ENCODE measurements around the gene SAPCD1. TPM values are rescaled to one million over a fixed set of nuclear protein-coding genes. Genes with fewer than 3 reads are reported as not detected.

The SAPCD1 gene
- total and polyA plus RNA-seq, 2 donors (not counting 1 experiment from before 2014, with no cell fraction given) = 12.9 TPM

DNA sequence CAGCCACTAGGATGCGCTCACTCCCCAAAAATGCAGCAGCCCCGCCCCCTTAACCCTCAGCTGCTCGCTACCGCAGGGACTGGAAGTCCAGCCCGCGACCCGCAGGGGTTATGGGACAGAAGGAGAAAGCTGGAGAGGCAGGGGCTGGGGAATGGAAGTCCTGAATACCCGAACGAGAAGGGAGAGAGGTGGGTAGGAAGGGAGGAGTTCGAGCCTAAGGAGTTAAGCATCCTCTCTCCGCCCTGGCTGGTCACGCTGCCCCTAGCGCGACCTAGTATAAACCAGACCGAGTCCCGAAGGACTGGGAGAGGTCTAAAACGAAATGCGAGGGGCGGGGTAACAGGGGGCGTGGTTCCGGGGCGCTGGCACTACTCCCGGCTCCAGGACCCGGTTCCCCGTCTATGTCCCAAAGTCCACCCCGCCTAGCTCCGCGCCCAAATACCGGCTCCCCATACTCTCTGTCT is 32.9 kb upstream of the SAPCD1 start:
- ATAC-seq (ENCODE audit: low read depth) = peak; percentile 48
- Mint-ChIP-seq H3K27ac (peak overlapping the region; percentile 97), H3K4me3 (peak overlapping the region; percentile 99), H3K4me1 (peaks cover 72% of the 10 kb centered on the region), H3K27me3 (no peaks in the 10 kb centered on the region), H3K9me3 (ENCODE audit: insufficient read depth) (no peaks in the 10 kb centered on the region)
- Histone ChIP-seq H3K4me3 (ENCODE audit: control extremely low read depth in 1 of 5, extremely low read depth in 1 of 5, insufficient read depth in 1 of 5, low read depth in 2 of 5, low read length in 4 of 5) (peak overlapping the region; percentile 67 to 94 (median 85)), H3K9me3 (ENCODE audit: control extremely low read depth in 1 of 3, control insufficient read depth in 2 of 3, insufficient read depth in 1 of 3, low read length in 2 of 3) (no peaks in the 10 kb centered on the region), H3K4me2 (replicated peaks; ENCODE audit: low read depth, low read length, poor library complexity, severe bottlenecking) (peak overlapping the region; percentile 88), H3K36me3 (replicated peaks in 1 of 2; ENCODE audit: control extremely low read depth in 1 of 2, control insufficient read depth in 1 of 2, extremely low read depth in 1 of 2, insufficient read depth in 2 of 2, low read length in 1 of 2) (peaks cover 4 to 57% of the 10 kb centered on the region in 2 experiments), H2AFZ (ENCODE audit: insufficient read depth, low read depth, low read length, poor library complexity, severe bottlenecking) (peak overlapping the region; percentile 81), H4K20me1 (ENCODE audit: control insufficient read depth, insufficient read depth, low read length, poor library complexity, severe bottlenecking) (peaks cover 15% of the 10 kb centered on the region), H3K27ac (ENCODE audit: low read length in 2 of 2) (peak overlapping the region; percentile 78 to 82), H3K4me1 (ENCODE audit: control insufficient read depth in 2 of 2, insufficient read depth in 2 of 2, low read length in 2 of 2) (peaks cover 49 to 58% of the 10 kb centered on the region in 2 donors), H3K79me2 (ENCODE audit: control insufficient read depth, insufficient read depth, low read length) (peaks cover 38% of the 10 kb centered on the region), H3K9ac (ENCODE audit: low read length) (peak overlapping the region; percentile 90), H3K27me3 (replicated peaks in 1 of 4; ENCODE audit: control extremely low read depth in 1 of 4, control insufficient read depth in 3 of 4, insufficient read depth in 4 of 4, low read length in 3 of 4) (no peaks in the 10 kb centered on the region)
- peak; percentile 90 for DNase-seq
- intact Hi-C loops (cut with micrococcal nuclease) = loop anchor here (1.0 kb wide), 2 partner anchors 26 to 40 kb away; partner anchors contain the start of gene ABHD16A
- CTCF ChIA-PET = interaction anchor here (0.6 to 6.3 kb wide), 26 partner anchors 9 to 169 kb away, joined by 3 to 90 read pairs (median 4); partner anchors contain the start of genes ABHD16A, CLIC1, GPANK1 and HSPA1A
- 0% methylated on average over 18 of the region's 29 CpGs for WGBS (ENCODE audit: insufficient coverage)
- POLR2A ChIA-PET = interaction anchor here (1.0 to 2.5 kb wide), 9 partner anchors 10 to 168 kb away, joined by 3 to 28 read pairs (median 9); partner anchors contain the start of genes ABHD16A, EHMT2, HSPA1A and HSPA1L
- TF ChIP-seq EZH2 (IDR thresholded peaks at IDR 0.05; ENCODE audit: borderline replicate concordance, insufficient read depth, low read depth, low read length, poor library complexity, severe bottlenecking) (no peak), CTCF (IDR thresholded peaks at IDR 0.05) (peak; percentile 89)

Data from B cell (primary cell).